ENCODE measurements around the gene SCGN.

DNA sequence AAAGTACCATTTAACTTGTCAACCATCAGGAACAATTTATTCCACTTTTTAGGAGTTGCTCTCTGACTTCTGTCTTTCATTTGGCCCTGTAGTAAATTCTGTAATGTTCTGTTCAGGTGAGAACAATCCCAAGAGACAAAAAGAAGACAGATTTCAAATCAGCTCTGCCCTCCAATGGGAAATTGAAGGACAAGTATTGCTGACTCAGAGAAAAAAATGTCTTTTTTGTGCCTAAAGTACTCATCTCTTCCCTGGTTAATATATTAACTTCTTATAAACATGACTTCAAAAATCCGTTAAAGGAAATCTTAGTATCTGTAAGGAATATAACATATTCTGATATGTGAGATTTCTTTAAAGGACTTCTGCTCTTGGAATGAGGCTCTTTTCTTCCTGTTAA, 38.6 kb upstream of the SCGN start:
- TF ChIP-seq NEUROD1 (IDR thresholded peaks at IDR 0.05; ENCODE audit: borderline replicate concordance, low read depth, low read length, partially characterized antibody) = no peak
- TF ChIP-seq ARNT (IDR thresholded peaks at IDR 0.05) = no peak
- no peak for TF ChIP-seq YY1 (IDR thresholded peaks at IDR 0.05; ENCODE audit: borderline replicate concordance in 1 of 3, control insufficient read depth in 1 of 3, extremely low read depth in 1 of 3, insufficient read depth in 3 of 3, insufficient read length in 1 of 3, insufficient replicate concordance in 2 of 3, low read depth in 1 of 3, low read length in 2 of 3)
- no peak for TF ChIP-seq CHD1 (IDR thresholded peaks at IDR 0.05; ENCODE audit: low read length)

All from K562 (cell line).